Activated CD4-positive, alpha-beta T cell treated with anti-CD3 and anti-CD28 coated beads, Interleukin-2, amount 10 ng/mL, durations not matched to agents 7 days and 5 days (primary cell): Measurements from ENCODE around the gene RAX2. TPM values are rescaled to one million over a fixed set of nuclear protein-coding genes. Genes with fewer than 3 reads are reported as not detected.

ENCODE experiments used
- CTCF ChIA-PET: fragments of 350-600 bp; sonication (Branson Sonifier 250); formaldehyde crosslinking; loops from one replicate; lab custom pipeline; 2021; ENCODE audit warnings: antibody characterized with exemption; lab: Charles Lee
- POLR2A ChIA-PET: fragments of 350-600 bp; sonication (Branson Sonifier 250); formaldehyde crosslinking; loops from one replicate; lab custom pipeline; 2021; ENCODE audit warnings: antibody characterized with exemption; lab: Charles Lee
- DNase-seq: peaks from one replicate; pipeline ENCODE4 v3.0.0-alpha.2; 2020
- H3K27ac Mint-ChIP-seq: one replicate; pipeline ENCODE4 v1.8.0; 2021; ENCODE audit warnings: mild to moderate bottlenecking, moderate library complexity, mixed read lengths
- H3K27me3 Mint-ChIP-seq: one replicate; pipeline ENCODE4 v1.8.0; 2021; ENCODE audit warnings: mixed read lengths
- H3K36me3 Mint-ChIP-seq: one replicate; pipeline ENCODE4 v1.8.0; 2021; ENCODE audit warnings: low read depth, mixed read lengths
- H3K4me1 Mint-ChIP-seq: one replicate; pipeline ENCODE4 v1.8.0; 2021; ENCODE audit warnings: mixed read lengths
- H3K4me3 Mint-ChIP-seq: one replicate; pipeline ENCODE4 v1.8.0; 2021; ENCODE audit warnings: mild to moderate bottlenecking, moderate library complexity, mixed read lengths
- H3K9me3 Mint-ChIP-seq: one replicate; pipeline ENCODE4 v1.8.0; 2021; ENCODE audit warnings: mixed read lengths
- total RNA-seq, 2 experiments: library from RNA; stranded (reverse); gene quantifications; one replicate each; pipeline ENCODE4 v1.2.3, GENCODE V29; 2021

RAX2 gene
- total RNA-seq, 2 experiments from 2014 or later: not detected

DNA sequence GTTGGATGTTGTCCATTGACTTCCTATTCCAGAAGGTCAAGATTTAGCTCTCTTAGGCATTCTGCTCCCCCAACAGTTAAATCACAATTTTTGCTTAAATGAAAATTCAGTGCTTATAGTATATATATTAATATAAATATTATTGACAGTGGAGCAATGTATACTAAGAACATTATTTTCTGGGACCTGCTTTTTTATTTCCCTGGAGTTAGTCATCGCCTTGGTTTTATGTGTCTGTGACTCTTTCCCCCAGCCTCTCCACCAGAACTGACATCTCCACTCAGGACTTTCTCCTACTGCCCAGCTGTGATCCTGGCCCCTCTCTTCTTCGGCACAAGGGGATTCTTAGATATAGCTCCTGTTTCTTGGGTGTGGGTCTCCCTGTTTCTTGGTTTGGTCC lies 24.3 kb upstream of the RAX2 start:
- peaks cover 26% of the 10 kb centered on the region for H3K4me1 Mint-ChIP-seq
- H3K27ac Mint-ChIP-seq: no peak overlapping the region
- ChIA-PET POLR2A (no interaction called here), CTCF (no interaction called here)
- DNase-seq: no peak
- H3K27me3 Mint-ChIP-seq: peaks cover 2% of the 10 kb centered on the region
- H3K36me3 Mint-ChIP-seq: peaks cover 9% of the 10 kb centered on the region
- no peak overlapping the region for H3K4me3 Mint-ChIP-seq
- H3K9me3 Mint-ChIP-seq: peaks cover 12% of the 10 kb centered on the region

DNA sequence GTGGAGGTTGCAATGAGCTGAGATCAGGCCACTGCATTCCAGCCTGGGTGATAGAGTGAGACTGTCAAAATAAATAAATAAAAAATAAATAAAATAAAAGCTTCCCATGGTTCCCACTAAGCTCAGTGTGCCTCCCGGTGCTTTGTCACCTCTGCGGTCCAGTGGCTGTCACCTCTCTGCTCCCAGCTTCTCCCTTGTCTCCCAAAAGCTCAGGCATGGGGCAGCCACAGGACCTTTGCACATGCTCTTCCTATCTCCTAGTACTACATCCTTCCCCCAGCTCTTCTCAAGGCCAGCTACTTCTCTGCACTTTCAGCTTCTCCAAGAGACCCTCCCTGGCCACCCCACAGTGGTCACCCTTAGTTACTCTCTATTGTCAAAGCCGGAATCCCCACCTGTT lies 21.8 kb upstream of the RAX2 start:
- peaks cover 9% of the 10 kb centered on the region for H3K36me3 Mint-ChIP-seq
- CTCF ChIA-PET: interaction anchor here (0.6 to 1.2 kb wide), 2 partner anchors 10 to 83 kb away, joined by 3 to 5 read pairs; no protein-coding TSS in a partner anchor
- peaks cover 15% of the 10 kb centered on the region for H3K9me3 Mint-ChIP-seq
- H3K4me3 Mint-ChIP-seq: no peak overlapping the region
- H3K4me1 Mint-ChIP-seq: peaks cover 12% of the 10 kb centered on the region
- POLR2A ChIA-PET: no interaction called here
- H3K27ac Mint-ChIP-seq: no peak overlapping the region
- no peak for DNase-seq
- peaks cover 2% of the 10 kb centered on the region for H3K27me3 Mint-ChIP-seq

GRCh38 chr19:3792114-3792513 lies 20.1 kb upstream of the RAX2 start:
- POLR2A ChIA-PET: no interaction called here
- Mint-ChIP-seq H3K4me3 (no peak overlapping the region), H3K27ac (no peak overlapping the region), H3K27me3 (peaks cover 2% of the 10 kb centered on the region), H3K9me3 (peaks cover 15% of the 10 kb centered on the region), H3K36me3 (peaks cover 6% of the 10 kb centered on the region), H3K4me1 (no peaks in the 10 kb centered on the region)
- DNase-seq: no peak
- CTCF ChIA-PET: interaction anchor here (0.8 to 2.1 kb wide), 2 partner anchors 31 to 38 kb away, joined by 3 to 4 read pairs; partner anchors contain the start of gene APBA3

DNA sequence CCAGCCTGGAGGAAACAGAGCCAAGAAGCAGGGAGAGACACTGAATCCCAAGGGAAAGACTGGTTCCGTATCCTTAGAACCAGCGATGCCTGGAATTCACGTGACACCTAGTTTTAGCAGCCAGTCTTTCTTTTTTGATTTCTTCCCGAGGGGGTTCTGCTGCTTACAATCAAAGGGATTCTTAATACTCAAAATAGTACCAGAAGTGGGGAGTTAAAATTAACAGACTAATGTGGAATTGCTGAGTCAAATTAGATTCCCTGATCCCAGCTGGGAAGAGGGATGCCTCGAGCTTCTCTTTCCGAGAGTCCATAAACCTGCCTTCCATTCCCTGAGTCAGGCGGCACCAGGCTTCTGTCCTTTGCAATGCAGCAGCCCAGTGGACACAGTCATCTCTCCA lies 18.9 kb upstream of the RAX2 start:
- ChIA-PET POLR2A (no interaction called here), CTCF (interaction anchor here (1.1 to 2.1 kb wide), 3 partner anchors 21 to 39 kb away, joined by 4 to 6 read pairs (median 4); partner anchors contain the start of gene MRPL54)
- Mint-ChIP-seq H3K27ac (no peak overlapping the region), H3K4me1 (no peaks in the 10 kb centered on the region), H3K4me3 (no peak overlapping the region), H3K36me3 (no peaks in the 10 kb centered on the region), H3K27me3 (peaks cover 5% of the 10 kb centered on the region), H3K9me3 (peaks cover 5% of the 10 kb centered on the region)
- no peak for DNase-seq

DNA sequence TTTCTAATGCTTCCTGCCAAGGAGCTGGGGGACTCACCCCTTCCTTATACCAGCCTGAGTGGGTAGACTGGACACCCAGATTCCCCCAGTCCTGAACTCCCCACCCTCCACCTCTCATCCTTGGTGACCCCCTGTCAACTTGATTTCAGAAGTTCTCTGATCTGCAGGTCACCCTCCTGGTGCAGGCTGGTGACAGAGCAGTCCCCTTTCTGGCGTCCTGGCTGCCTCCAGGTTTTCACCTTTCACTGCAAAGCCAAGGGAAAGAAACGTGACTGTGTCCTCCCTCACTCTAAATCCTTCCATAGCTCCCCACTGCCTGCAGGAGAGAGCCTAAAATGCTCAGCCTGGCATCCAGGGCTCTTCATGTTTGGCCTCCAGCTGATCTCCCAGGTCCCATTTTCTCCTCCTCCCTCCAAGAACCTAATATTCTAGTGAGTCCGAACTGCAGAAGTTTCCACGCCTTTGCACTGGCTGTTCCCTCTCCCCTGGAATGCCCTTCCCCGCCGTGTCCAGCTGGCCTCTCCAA lies 18.2 kb upstream of the RAX2 start:
- ChIA-PET CTCF (interaction anchor here (1.1 to 2.1 kb wide), 4 partner anchors 22 to 40 kb away, joined by 4 to 7 read pairs (median 5); partner anchors contain the start of gene MRPL54), POLR2A (interaction anchor here (0.6 kb wide), 1 partner anchor 33 kb away, joined by 3 read pairs; no protein-coding TSS in a partner anchor)
- no peak overlapping the region for H3K27ac Mint-ChIP-seq
- no peak for DNase-seq
- no peaks in the 10 kb centered on the region for H3K36me3 Mint-ChIP-seq
- H3K4me3 Mint-ChIP-seq: no peak overlapping the region
- peaks cover 5% of the 10 kb centered on the region for H3K9me3 Mint-ChIP-seq
- H3K4me1 Mint-ChIP-seq: peaks cover 2% of the 10 kb centered on the region
- peaks cover 5% of the 10 kb centered on the region for H3K27me3 Mint-ChIP-seq

GRCh38 chr19:3788996-3789778 lies 17.2 kb upstream of the RAX2 start:
- no peaks in the 10 kb centered on the region for H3K36me3 Mint-ChIP-seq
- ChIA-PET POLR2A (no interaction called here), CTCF (interaction anchor here (2.1 kb wide), 1 partner anchor 32 kb away, joined by 7 read pairs; no protein-coding TSS in a partner anchor)
- H3K4me3 Mint-ChIP-seq: no peak overlapping the region
- DNase-seq: no peak
- H3K4me1 Mint-ChIP-seq: peaks cover 12% of the 10 kb centered on the region
- H3K27ac Mint-ChIP-seq: no peak overlapping the region
- H3K9me3 Mint-ChIP-seq: peaks cover 5% of the 10 kb centered on the region
- H3K27me3 Mint-ChIP-seq: peaks cover 5% of the 10 kb centered on the region

- Mint-ChIP-seq H3K9me3 (peaks cover 17% of the 10 kb centered on the region), H3K27ac (peak within 1 kb of the TSS; percentile 46), H3K36me3 (peaks cover 20% of the 10 kb centered on the region), H3K4me1 (peaks cover 17% of the 10 kb centered on the region), H3K4me3 (peak within 1 kb of the TSS; percentile 73), H3K27me3 (peaks cover 5% of the 10 kb centered on the region)
- no peak for DNase-seq
- ChIA-PET POLR2A (no interaction called here), CTCF (interaction anchor here (1.0 kb wide), 1 partner anchor 23 kb away, joined by 3 read pairs; the partner anchor contains the start of gene MRPL54)
These were observed 14.2 kb upstream of the RAX2 start, which contains the start of gene MATK for GRCh38 chr19:3785938-3786824. MATK (minus strand) TSS chr19:3786381; CDS start chr19:3785135, 1,246 bp downstream.

GRCh38 chr19:3785451-3785937 lies 13.5 kb upstream of the RAX2 start:
- ChIA-PET CTCF (interaction anchor here (0.6 kb wide), 1 partner anchor 1823 kb away, joined by 3 read pairs; no protein-coding TSS in a partner anchor), POLR2A (no interaction called here)
- DNase-seq: peak; percentile 17
- Mint-ChIP-seq H3K27ac (peak overlapping the region; percentile 6), H3K4me3 (peak overlapping the region; percentile 73), H3K27me3 (peaks cover 5% of the 10 kb centered on the region), H3K9me3 (peaks cover 19% of the 10 kb centered on the region), H3K4me1 (peaks cover 21% of the 10 kb centered on the region), H3K36me3 (peaks cover 25% of the 10 kb centered on the region)

DNA sequence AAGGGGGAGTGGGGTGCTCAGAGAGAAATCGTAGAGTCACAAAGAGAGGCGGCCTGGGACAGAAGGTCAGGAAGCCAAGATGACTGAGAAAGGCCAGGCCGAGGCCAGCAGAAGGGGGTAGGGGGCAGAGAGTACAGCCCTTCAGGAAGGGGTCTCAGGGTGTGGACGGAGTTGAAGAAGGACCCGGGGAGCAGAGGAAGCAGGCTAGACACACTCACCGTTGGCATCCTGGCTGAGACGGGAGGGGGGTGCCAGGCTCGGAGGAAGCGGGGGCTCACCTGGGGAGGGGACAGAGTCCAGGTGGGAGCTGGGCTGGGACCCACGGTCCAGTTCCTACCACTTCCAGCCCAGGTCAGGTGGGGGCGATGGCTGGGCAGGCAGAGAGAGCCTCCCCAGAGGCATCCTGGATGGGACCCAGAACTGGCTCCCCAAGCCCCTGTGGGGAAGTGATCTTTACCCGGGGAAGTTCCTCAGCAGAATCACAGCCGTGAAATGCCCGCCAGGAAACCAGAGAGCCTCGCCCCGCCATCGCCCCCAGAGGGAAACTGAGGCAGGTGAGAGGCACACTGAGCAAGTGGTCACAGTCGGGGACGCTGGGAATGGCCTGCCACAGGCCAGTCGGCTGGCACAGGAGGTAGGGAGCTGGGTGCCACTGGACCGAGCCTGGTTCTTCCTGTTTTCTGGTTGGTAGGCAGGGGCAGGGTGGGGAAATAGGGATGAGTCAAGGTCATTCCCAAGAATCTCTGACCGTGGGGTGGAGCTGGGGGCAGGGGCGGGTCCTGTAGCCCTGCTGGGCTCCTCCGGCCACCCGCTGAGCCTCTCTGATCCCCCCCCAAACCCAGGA lies 12.8 kb upstream of the RAX2 start:
- H3K4me3 Mint-ChIP-seq: peak overlapping the region; percentile 73
- H3K36me3 Mint-ChIP-seq: peaks cover 25% of the 10 kb centered on the region
- peaks cover 21% of the 10 kb centered on the region for H3K4me1 Mint-ChIP-seq
- POLR2A ChIA-PET: no interaction called here
- no peak overlapping the region for H3K27ac Mint-ChIP-seq
- no peak for DNase-seq
- peaks cover 5% of the 10 kb centered on the region for H3K27me3 Mint-ChIP-seq
- peaks cover 19% of the 10 kb centered on the region for H3K9me3 Mint-ChIP-seq
- CTCF ChIA-PET: interaction anchor here (0.6 to 2.4 kb wide), 4 partner anchors 15 to 1824 kb away, joined by 3 to 10 read pairs (median 3); partner anchors contain the start of gene MRPL54

DNA sequence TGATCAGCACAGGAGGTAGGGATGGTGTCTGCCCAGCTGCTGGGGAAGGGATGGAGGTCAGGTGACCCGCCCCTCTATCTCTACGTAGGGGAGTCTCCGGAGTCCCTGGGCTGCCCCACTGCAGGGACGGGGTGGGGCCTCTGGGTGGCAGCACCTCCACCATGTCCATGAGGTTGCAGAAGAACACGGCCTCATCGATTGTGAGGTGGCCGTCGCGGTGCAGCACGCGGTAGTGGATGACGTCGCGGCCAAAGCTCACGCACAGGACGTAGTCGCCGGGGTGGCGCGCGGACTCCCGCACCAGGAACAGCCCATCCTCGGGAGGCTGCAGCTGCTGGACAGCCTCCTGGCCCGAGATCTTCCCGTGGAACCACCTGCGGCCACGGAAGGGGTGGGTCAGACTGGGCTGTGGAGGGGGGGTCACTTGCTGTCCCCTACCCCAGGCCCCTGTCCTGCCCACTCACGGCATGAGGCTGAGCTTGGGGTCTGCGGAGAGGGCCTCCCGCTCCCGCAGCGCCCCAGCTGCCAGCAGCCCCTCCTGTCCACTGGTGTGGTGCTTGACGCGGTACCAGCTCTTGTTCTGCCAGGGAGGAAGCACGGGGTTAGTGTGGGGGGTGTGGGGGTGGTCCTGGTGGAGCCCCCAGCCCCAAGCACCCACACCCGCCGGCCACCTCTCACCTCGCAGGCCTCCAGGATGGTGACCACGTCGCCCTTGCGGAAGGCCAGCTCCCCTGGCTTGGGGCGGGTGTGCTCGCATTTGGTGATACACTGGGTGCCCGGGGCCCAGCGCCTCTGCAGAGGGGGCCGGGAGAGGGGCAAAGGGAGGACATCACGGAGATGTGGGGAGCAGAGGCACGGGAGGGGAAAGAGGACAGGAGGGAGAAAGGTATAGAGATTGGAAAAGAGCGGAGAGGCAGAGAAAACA lies 11.9 kb upstream of the RAX2 start:
- no peak for DNase-seq
- ChIA-PET CTCF (interaction anchor here (1.0 to 2.4 kb wide), 4 partner anchors 14 to 38 kb away, joined by 3 to 10 read pairs (median 3); partner anchors contain the start of gene MRPL54), POLR2A (no interaction called here)
- Mint-ChIP-seq H3K4me3 (peak overlapping the region; percentile 48), H3K27me3 (peaks cover 2% of the 10 kb centered on the region), H3K27ac (no peak overlapping the region), H3K36me3 (peaks cover 25% of the 10 kb centered on the region), H3K4me1 (peaks cover 21% of the 10 kb centered on the region), H3K9me3 (peaks cover 19% of the 10 kb centered on the region)
